Measurements from ENCODE around the gene ANKFN1.

The ANKFN1 gene

DNA sequence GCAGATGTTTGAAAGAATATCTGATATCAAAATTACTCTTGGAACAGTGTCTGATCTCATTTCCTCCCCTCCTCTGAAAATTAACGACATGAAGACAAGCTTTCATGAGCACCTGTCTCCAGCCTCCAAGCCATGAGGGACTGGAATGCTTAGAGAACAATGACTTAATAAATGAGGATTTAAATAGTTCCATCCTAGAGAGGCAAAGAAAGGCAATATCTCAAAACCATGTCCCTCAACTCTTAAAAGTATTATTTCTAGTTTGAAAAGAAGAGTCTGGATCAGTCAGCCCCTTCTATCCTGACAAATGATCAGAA lies 137.5 kb downstream of the ANKFN1 start:
- no peak for DNase-seq (ENCODE audit: low read depth)

DNA sequence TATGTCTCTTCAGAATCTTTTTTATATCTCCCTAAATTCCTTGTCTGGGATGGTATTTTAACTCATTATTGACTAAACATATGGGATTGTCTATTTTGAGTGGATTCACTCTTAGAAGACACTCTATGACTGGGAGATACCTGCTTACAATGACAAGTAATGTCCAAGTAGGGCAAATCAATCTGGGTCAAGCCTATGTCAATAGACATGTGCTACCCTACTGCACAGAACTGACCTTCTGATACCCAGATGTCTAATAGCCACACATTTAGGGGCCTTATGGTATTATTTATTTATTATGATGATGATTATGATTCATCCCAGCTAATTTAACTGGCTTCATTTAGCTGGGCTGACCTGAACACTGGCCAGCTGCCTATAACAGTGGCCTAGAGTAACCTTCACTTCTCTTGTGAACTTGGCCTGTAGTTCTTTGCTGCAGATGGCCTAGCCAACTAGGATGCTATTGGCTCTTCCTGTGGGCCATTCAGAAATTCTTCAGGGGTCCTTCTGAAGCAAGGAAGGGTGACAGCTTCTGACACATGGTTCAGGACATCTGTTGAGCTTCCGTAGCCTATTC lies 138.0 kb downstream of the ANKFN1 start:
- DNase-seq (ENCODE audit: low read depth), result no peak

DNA sequence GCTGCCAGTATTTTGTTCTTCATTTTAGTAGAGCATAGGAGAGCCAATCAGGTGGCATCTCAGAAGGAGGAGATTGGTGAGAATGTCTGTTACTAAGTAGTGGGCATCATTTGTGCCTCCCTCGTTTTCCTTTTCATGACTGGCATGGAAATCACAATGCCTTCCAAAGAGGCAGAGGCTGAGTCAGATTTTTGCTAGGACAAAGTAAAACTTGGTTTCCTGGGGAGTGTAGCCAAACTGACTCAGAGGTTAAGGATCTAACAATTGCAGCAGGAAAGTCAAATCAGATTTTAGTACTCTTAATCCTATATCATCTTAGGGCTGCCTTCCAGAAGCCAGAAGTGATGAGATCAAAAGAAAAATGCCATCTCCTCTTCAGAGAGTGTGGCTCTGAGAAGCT lies 138.7 kb downstream of the ANKFN1 start:
- DNase-seq (ENCODE audit: low read depth), result no peak

DNA sequence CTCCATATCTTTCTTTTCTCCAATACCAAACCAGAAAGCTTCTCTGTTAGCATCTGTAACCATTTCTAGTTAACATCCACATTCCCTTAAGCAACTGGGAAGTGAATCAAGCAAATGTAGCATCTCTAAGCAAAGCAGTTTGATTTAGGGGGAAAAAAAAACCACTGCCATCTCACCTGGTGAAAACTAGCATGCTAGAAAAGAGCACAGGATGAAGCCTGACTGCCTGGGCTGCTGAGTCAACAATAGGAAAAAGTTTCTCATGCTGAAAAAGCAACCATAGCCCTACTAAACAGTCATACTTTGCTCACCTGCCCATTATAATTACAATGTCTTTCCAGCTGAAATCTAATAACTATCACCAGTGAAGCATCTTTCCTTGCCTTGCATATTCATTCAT lies 139.3 kb downstream of the ANKFN1 start:
- no peak for DNase-seq (ENCODE audit: low read depth)

DNA sequence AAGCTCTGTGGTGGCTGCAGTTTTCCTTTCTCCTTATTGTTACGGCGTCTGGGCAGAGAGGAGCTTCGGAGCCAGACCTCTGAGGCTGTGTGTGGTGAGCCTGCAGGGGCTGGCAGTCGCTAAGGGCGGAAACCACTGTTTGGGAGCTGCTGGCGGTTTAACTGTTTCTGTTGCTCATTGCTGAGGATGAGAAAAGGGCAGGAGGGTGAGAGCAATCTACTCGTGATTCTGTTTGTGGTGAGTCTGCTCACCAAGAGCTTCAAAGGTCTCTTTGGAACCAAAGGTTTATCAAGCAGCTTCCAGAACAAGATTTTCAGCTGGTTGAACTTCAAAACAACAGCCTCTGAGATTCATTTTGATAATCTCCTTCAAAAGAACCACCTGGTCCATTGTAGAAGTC lies 143.9 kb downstream of the ANKFN1 start:
- DNase-seq (ENCODE audit: low read depth), result no peak

DNA sequence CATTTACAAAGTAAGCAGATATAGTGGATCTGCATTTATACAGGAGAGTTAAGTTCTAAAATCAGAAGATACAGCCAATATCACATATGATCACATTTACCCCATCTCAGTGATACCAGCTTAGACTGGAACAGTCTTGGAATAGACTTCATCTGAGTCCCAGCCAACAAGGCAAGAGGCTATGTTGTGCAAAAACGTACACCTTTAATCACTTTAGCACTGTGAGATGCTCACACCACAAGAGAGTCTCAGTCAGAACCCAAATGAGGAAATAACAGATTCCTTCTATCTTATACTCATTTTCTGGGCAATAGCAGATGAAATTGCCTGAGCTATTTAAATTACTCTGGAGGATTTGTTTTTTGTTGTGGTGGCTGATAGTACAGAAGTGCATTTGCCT lies 145.6 kb downstream of the ANKFN1 start:
- DNase-seq (ENCODE audit: low read depth), result no peak

DNA sequence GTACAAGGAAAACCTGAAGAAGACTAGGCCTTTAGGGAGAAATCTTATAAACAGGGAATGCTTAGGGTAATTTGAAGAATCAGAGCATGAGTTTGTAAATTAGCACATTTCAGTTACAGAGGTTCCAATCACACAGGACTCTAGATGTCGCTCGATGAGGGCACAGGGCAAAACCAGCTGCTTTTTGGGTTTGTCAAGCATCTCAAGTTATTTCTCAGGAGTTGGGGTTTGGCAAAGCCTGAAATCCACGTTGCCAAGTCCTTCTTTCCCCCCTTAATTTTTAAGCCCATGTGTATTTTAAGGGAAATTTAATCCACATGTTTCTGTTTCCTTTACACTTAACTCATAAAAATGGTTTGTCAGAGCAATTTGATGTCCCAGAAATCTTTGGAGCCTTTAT lies 146.9 kb downstream of the ANKFN1 start:
- no peak for DNase-seq (ENCODE audit: low read depth)

DNA sequence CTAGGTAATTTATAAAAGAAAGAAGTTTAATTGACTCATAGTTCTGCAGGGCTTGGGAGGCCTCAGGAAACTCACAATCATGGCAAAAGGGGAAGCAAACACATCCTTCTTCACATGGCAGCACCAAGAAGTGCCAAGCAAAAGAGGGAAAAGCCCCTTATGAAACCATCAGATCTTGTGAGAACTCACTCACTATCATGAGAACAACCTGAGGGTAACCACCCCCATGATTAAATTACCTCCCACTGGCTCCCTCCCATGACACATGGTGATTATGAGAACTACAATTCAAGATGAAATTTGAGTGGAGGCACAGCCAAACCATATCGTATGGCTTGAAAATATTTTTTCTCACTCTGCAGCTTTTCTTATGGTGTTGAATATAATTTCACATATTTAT lies 151.7 kb downstream of the ANKFN1 start:
- no peak for DNase-seq (ENCODE audit: low read depth)

DNA sequence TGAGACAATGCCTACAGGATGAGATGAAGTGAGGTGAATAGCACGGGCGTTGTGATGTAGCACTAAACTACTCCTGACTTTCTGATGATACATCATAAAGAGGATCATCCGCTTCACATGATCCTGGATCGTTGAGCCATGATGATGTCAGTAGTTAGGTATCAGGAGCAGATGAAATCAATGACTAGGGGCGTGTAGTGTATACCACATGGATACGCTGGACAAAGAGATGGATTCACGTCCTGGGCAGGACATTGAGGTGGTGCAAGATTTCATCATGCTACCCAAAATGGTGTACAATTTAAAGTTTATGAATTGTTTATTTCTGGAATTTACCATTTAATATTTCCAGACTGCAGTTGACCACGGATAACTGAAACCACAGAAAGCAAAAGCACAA lies 156.6 kb downstream of the ANKFN1 start:
- no peak for DNase-seq (ENCODE audit: low read depth)

DNA sequence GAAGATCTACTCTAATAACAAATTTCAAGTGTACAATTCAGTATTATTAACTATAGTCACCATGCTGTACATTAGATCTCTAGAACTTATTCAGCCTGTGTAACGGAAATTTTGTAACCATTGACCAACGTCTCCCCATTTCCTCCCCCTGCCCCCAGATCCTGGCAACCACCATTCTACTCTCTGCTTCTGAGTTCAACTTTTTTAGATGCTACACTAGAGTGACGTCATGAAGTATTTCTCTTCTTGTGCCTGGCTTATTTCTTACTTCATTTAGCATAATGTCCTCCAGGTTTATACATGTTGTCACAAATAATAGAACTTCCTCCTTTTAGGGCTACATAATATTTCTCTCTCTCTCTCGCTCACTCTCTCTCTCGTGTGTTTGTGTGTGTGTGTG lies 157.5 kb downstream of the ANKFN1 start:
- DNase-seq (ENCODE audit: low read depth), result no peak

DNA sequence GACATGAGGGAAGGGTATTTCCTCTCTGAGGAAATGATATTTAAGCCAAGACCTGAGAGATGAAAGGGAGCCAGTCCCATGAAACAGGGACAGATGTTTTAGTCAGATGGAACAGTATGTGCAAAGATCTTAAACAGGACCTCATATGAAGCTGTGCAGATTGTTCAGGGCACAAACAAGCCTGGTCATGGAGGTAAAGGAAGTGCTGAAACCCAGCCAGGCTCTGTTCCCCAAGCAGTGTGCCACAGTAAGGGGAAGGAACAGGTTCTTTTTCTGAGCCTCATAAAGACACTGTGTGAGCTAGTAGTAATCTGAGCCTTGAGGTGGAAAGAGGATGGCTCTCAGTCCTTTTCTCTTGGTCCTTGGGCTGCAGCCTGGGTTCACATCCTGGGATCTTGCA lies 159.9 kb downstream of the ANKFN1 start:
- DNase-seq (ENCODE audit: low read depth), result no peak

DNA sequence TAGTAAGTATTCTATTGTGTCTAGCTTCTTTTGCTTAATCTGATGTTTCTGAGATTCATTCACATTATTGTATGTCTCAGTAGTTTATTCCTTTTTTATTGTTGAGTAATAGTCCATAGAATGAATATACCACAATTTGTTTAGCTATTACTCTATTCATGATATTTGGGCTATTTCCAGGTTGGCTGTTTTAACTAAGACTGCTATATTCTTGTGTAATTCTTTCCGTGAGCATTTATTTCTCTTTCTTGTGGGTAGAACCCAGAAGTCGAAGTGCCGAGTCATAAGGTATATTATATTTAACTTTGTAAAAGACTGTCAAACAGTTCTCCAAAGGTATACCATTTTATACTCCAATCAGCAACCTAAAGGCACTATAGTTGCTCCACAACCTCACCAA lies 160.8 kb downstream of the ANKFN1 start:
- no peak for DNase-seq (ENCODE audit: low read depth)

DNA sequence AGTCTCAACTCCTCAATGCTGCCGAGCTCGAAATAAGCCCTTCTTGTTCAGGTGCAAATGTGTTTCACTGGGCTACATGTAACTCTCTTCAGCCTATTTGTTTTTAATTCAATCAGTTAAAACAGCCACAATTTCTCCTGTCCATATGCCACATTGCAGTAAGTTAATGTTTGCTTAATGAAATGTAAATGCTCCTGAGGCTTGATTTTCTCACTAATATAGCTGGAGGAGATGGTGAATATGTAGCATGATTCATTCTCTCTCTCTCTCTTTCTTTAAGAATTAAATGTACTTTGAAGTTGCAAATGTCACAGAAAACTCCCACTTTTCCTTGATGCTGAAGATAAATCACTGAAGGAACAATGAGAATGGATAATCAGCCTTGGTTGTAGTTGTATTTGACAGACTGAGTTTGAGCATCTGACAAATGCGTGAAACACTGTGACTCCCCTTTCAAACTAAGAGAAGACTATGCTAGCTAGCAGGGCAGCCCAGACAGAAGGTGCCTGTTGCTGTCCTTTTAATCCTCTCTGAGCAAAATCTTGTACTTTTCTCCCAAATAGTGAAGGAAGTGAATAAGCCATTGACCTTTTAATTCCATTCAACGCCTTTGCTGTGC lies 161.8 kb downstream of the ANKFN1 start:
- no peak for DNase-seq (ENCODE audit: low read depth)

DNA sequence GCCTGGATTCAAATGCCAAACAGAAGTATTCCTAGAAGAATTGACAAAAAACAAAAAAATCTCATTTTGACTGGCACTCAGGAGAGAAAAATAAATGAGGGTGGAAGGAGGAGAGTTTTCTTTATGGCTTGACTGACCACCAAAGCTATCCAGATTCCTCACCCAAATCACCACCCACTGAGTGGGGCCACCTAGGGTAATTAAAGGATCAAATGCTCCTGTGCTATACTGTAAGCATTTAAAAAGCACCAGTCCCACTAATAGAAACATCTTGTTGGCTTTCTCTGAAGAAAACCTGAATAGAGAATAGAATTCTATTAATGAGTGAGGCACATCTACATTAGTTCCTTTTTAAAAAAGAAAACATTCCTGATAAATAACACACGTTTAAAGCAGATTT lies 163.3 kb downstream of the ANKFN1 start:
- DNase-seq (ENCODE audit: low read depth), result no peak

DNA sequence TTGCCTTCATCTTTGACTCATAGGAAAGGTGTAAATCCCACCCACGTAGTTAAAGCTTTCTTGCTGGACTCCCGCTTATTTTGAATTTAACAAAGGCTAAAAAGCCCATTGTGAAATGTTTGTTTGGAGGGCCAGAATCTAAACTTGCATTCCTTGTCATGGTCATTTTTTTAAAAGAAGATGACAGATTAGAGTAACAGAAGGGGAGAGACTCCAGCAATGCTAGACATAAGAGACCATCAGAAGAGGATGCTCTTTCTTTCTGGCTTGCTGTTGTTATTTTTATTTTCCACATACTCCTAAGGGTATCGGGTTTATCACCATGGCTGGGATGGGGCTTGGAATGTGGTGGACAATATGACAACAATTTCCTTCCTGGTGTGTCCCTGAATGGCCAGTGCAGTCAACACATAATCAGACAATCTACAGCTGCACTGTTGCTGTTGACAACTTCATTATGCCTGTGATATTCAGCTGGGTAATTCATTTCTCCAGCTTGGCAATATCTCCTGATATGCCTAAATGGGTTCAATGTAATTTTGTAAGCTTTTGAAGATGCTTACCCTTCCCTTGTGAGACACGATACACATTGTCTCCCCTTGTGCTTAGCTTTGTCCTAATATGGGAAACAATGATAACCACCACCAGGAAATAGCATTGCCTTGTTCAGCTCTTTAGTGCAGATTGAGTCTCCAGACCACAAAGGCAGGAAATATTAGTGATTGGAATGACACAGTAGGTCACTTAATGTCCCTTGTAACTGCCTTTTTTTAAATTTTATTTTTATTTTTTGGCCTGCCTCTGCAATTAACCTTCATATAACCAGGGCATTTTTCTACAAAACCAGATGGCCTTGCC lies 164.3 kb downstream of the ANKFN1 start:
- DNase-seq (ENCODE audit: low read depth), result no peak

DNA sequence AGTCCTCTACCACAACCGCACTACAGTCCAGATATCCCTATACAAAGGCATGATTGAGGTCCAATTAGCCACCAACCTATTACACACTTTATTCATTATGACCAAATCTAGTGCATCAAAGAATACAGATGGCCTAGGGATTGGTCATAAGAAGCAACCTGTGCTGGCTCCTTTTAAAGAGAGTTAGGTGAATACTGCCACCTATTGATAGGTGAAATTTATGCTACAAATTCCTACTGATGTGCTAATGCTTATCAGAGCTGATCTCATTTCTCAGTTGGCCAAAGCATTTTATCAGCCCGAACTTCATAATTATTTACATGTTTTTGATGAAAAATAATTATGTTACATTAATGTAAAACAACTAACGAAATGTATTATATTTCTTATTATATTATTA lies 166.3 kb downstream of the ANKFN1 start:
- DNase-seq (ENCODE audit: low read depth), result no peak

DNA sequence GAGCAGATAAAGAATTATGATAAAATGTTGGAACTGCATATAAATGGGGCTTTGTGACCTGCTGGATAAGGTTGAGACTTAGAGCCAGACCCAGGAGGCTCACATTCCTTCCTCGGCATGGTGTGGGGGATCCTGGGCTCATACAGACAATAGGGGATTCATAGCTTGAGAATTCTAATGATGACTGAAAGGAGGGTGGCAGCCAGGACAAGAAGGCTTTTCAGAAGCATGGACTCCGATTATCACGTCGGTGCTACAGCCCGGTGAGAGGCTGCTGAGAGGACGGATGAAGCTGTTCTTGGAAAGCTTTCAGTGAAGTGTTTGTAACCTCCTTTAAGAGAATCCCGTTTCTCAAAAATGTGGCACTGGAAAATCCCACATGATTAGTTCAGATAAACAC lies 167.2 kb downstream of the ANKFN1 start:
- DNase-seq (ENCODE audit: low read depth), result no peak

DNA sequence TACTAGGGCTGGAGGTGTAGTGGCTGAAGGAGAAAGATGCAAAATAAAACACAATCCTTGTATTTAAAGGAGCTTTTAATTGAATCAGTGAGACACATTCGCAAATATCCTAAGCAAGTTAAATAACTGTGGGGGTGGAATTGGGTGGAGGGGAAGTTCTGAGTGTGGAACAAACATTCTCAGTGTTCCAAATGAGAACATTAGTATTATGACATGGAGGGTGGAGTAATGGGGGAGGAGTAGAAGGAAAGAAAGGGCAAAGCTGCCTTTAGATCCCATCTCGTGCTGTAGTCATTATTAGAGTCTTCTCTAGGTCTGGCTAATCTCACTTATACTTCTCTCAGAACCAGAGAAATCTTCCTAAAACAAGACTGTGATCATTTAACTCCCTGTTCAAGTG lies 169.7 kb downstream of the ANKFN1 start:
- no peak for DNase-seq (ENCODE audit: low read depth)

DNA sequence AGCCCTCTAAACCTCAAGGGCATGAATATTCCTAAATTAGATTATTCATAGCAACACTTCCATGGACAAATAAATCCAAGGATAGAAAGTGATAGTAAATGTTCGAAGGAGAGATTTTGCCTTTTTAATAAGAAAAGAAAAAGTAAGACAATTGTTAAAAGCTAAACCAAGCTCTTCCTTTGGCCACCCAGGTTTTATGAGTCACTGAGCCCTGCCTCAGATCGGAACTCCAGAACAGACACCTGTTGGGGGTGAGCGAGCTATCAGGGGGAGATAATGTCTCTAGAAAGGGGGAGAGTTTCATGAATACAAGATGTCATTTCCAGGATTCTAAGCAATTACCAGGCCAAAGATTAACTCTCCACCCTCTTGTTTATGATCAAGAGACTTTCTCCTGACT lies 171.4 kb downstream of the ANKFN1 start:
- no peak for DNase-seq (ENCODE audit: low read depth)

DNA sequence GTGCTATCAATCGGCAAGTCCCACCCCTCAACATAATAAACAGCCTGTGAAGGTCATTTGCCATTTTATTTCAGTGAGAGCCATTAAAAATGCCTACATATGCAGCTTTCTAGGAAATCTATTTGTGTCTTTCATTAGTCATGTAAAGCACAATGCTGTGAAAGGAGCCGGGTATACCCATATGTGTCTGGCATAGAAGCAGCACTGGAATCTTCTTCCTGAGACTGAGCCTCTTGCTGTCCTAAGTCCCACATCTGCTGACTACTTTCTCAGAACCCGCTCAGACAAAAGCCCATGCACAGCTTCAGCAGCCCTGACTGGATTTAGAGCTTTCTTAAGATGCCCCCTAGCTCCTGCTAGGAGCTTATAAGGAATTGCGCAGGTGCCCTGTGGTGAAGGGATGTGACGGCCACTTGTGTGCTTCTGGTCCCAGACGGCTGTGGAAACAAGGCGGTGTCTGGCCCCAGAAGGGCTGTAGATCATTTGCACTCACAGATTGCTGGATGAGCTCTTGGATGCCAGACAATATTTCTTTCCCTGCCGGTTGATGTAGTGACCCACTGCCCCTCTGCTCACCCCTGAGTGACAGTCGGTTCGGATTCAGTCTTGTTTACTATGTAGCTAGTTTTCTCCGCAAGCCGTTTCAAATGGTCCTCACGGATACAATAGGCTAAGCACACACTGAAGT lies 172.2 kb downstream of the ANKFN1 start:
- DNase-seq (ENCODE audit: low read depth), result no peak

DNA sequence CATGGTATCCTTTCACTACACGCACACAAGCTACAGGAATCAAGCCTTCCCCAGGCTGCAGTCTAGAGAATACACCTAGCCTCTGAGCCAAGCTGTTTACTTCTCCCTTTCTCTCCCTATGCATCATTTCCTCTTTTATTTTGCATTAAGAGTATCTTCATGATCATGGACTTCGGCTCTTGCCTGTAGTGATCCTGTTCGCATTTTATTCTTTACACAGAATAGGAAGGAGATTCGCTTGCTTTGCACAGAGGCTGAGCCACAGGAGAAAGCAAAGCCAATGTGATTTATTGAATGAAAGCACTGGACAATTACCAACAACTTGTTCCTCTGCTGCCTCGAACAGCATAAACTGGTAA lies 172.7 kb downstream of the ANKFN1 start:
- no peak for DNase-seq (ENCODE audit: low read depth)

DNA sequence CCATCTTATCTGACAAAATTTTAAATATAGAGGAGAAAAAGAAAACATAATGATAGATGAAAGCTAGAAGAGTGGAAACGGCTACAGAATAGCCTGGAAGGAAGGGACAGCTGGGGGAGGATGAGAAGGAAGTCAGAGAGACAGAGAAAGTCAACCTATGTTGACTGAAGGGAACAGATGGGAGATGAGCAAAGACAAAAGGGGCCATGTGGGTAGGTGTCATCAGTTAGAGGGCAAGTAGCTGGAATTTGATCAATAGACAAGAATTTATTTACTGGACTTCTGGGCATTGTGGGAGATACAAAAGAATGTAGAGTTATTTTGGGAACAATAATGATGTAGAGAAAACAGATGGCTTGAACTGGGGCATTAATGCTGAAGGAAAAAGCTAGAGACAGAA lies 194.4 kb downstream of the ANKFN1 start:
- no peak for DNase-seq (ENCODE audit: low read depth)

DNA sequence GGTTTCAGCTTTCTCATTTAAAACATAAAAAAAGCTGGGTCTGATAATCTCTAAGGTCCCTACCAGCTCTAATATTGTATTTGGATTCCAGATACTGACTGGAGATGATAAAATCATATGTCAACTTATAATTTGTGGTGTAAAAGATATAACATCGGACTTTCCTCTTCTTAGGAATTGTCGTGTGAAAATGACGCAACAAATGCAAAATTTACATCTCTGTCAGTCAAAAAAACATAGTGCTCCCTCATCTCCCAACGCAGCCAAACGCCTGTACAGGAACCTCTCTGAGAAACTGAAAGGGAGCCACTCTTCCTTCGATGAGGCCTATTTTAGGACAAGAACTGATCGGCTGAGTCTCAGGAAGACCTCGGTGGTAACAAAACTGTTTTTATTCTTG lies 197.3 kb downstream of the ANKFN1 start:
- DNase-seq (ENCODE audit: low read depth), result no peak
